Ishikawa (cell line): ENCODE measurements around the gene CACNB3.

Source experiments
- NFIC ChIP-seq: IDR thresholded peaks from 2 replicates; pipeline ENCODE4 v1.6.1; 2012
- RAD21 ChIP-seq: IDR thresholded peaks from 2 replicates; pipeline ENCODE4 v1.6.1; 2012; ENCODE audit warnings: low read depth
- TAF1 ChIP-seq: IDR thresholded peaks from 2 replicates; pipeline ENCODE4 v1.6.1; 2012; ENCODE audit warnings: low read depth, mild to moderate bottlenecking

GRCh38 chr12:48817873-48818830 is at the start of gene CACNB3:
- 0 out of 2 replicates have a peak, but pooled peaks have one; percentile 41 for TF ChIP-seq TAF1
- TF ChIP-seq NFIC = no peak
- no peak for TF ChIP-seq RAD21
